Adrenal gland (tissue), 12 donors: Measurements from ENCODE around the gene SLC19A2. TPM values are rescaled to one million over a fixed set of nuclear protein-coding genes. Genes with fewer than 3 reads are reported as not detected.

Source experiments
- DNase-seq, 7 donors: peaks; one replicate each; pipeline ENCODE4 v3.0.0-alpha.2; 2019 to 2020
- H3K27ac ChIP-seq, 5 donors: fragments of 200-600 bp; sonication (generic) in 4 of 5; 1 replicate in 3 of 5; 2 replicates in 2 of 5; pipeline versions ENCODE4 v1.5.1 to v1.8.0; 2016 to 2020; ENCODE audit warnings: mild to moderate bottlenecking in 1 of 5
- H3K27me3 ChIP-seq: fragments of 200-600 bp; 2 replicates; pipeline ENCODE4 v1.8.0; 2021
- H3K36me3 ChIP-seq, 2 donors: fragments of 200-600 bp; replicated peaks in 1 of 2; 1 replicate in 1 of 2; 2 replicates in 1 of 2; pipeline versions ENCODE4 v1.5.1 to v1.8.0; 2018 to 2022
- H3K4me1 ChIP-seq, 2 donors: fragments of 200-600 bp; replicated peaks in 1 of 2; 1 replicate in 1 of 2; 2 replicates in 1 of 2; pipeline versions ENCODE4 v1.5.1 to v1.8.0; 2018 to 2021
- H3K4me3 ChIP-seq, 4 donors: fragments of 200-600 bp; sonication (generic) in 3 of 4; one replicate each; pipeline ENCODE4 v1.5.1; 2016 to 2018
- H3K9me3 ChIP-seq, 3 donors: fragments of 200-600 bp; sonication (generic) in 1 of 3; replicated peaks in 1 of 3; 1 replicate in 2 of 3; 2 replicates in 1 of 3; pipeline versions ENCODE4 v1.5.1 to v1.8.0; 2016 to 2021
- POLR2A ChIP-seq, 2 donors: fragments of 450-650 bp; IDR thresholded peaks; one replicate each; pipeline ENCODE4 v1.6.1; 2017; ENCODE audit warnings: antibody characterized with exemption in 2 of 2, mild to moderate bottlenecking in 2 of 2, moderate library complexity in 1 of 2
- WGBS, 4 donors: extraction: QIAGEN DNeasy Blood & Tissue Kit in 2 of 4; methylation state at CpG; one replicate each; pipeline versions ENCODE4 v1.1.5 to v1.1.7; 2013 to 2017; 5-methylcytosine and 5-hydroxymethylcytosine counted together
- intact Hi-C, 2 donors: fragments of 100-400 bp; cut with DNase I; formaldehyde crosslinking; loops; one replicate each; pipeline versions ENCODE4 v1.14.1 to v1.15.0; 2022 to 2023
- polyA plus RNA-seq, 3 donors: library from polyadenylated mRNA; stranded (reverse); fragments of 200-250 nt in 2 of 3; fragments of 350-450 nt in 1 of 3; fragmentation: Illumina TruSeq in 1 of 3; extraction: RNeasy Lipid Tissue Mini Kit (QIAGEN cat#74804) in 1 of 3; gene quantifications; one replicate each; pipeline ENCODE4 v1.2.3, GENCODE V29; 2013 to 2014
- total RNA-seq, 9 donors: library from RNA; depleted of rRNA in 4 of 9; stranded (reverse); fragments of >200 nt in 4 of 9; fragments of 120-200 nt in 1 of 9; fragmentation: NEBNext Ultra II Directional in 1 of 9; extraction: Animal tissue kit (Norgen Biotek cat#: 25700) in 1 of 9; gene quantifications; one replicate each; pipeline versions ENCODE4 v1.1.0 to v1.2.4, GENCODE V29; 2013 to 2023
- TF ChIP-seq, protein P1 (sequence below), 6 experiments: fragments of 450-650 bp in 4 of 6; fragments of 200-600 bp in 2 of 6; sonication (generic) in 1 of 6; IDR thresholded peaks; 1 replicate in 5 of 6; 2 replicates in 1 of 6; pipeline versions ENCODE4 v1.5.1 to v1.8.0; 2016 to 2021; ENCODE audit warnings: antibody characterized with exemption in 6 of 6, mild to moderate bottlenecking in 2 of 6, moderate library complexity in 1 of 6
- donor health status: healthy with polysubstance abuse.
- donor health status: Bipolar disorder and iron deficiency.
- donor health status: DM: yes; HTN: yes; CAD: no.
- donor health status: DM: no; HTN: no; CAD: no.
- donor health status: DM: no; HTN: no; CAD: no.
- donor health status: DM: yes; HTN: yes; CAD: no.

The SLC19A2 gene
- total and polyA plus RNA-seq, 12 donors = 6.7 to 29.2 (median 12.7) TPM

DNA sequence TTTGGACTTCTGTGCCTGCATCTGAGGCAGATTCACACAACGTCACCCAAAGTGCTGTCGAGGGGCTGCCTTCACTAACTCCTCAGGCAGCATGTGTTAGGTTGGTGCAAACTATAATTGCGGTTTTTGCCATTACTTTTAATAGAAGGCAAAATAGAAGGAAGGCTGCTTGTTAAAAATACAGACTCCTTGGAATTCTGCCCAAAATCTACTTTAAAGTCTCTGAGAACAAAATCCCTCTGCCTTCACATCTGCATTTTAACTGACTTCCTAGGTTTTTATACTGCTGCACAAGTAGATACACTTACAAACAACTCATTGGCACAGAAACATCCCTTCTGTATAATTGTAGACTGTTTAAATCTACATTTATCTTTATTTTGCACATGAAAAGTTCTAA lies 41.3 kb upstream of the SLC19A2 start:
- whole genome bisulfite sequencing, 4 donors = 84 to 93% (median 88%) methylated on average over 3 of the region's 3 CpGs
- H3K27me3 ChIP-seq = no peaks in the 10 kb centered on the region
- no peak overlapping the region for H3K4me3 ChIP-seq
- H3K27ac ChIP-seq = no peak overlapping the region
- intact Hi-C loops = no loop called here
- DNase-seq = no peak
- H3K36me3 ChIP-seq = no peaks in the 10 kb centered on the region
- no peaks in the 10 kb centered on the region for H3K4me1 ChIP-seq
- no peak for TF ChIP-seq POLR2A (IDR thresholded peaks at IDR 0.05)
- TF ChIP-seq, protein P1, sequence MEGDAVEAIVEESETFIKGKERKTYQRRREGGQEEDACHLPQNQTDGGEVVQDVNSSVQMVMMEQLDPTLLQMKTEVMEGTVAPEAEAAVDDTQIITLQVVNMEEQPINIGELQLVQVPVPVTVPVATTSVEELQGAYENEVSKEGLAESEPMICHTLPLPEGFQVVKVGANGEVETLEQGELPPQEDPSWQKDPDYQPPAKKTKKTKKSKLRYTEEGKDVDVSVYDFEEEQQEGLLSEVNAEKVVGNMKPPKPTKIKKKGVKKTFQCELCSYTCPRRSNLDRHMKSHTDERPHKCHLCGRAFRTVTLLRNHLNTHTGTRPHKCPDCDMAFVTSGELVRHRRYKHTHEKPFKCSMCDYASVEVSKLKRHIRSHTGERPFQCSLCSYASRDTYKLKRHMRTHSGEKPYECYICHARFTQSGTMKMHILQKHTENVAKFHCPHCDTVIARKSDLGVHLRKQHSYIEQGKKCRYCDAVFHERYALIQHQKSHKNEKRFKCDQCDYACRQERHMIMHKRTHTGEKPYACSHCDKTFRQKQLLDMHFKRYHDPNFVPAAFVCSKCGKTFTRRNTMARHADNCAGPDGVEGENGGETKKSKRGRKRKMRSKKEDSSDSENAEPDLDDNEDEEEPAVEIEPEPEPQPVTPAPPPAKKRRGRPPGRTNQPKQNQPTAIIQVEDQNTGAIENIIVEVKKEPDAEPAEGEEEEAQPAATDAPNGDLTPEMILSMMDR (IDR thresholded peaks at IDR 0.05) = no peak
- no peaks in the 10 kb centered on the region for H3K9me3 ChIP-seq

DNA sequence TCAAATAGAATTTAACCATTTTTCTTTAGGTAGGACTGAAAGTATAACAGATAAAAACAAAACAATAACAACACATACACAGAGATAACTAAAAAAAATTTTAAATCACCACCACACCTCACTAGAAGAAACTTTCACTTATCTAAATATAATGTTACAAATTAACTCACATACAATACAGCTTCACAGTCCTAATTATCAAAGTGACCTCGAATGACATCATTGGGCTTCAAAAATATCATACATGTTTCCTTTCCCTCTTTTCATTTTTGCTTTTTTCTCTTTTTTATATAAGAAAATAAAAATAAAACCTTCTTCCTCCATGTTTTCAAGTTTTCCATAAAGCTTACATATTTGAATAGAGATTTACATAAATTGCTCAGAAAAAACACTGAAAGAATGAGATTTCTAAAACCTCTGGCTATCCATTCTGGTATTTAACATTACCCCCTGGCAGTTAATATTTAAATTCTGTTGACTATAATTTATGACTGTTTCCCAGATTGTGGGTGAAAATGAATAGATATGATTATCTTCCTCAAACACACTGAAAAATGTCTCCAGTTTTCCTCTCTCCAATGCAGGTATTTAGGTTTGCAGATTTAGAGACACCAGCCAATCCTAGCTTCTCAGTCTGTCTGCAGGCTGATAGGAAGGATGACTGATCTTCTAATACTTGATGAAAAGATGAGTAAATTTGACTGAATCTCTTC lies 40.5 kb upstream of the SLC19A2 start:
- H3K36me3 ChIP-seq = no peaks in the 10 kb centered on the region
- H3K4me3 ChIP-seq = no peak overlapping the region
- no peak for DNase-seq
- TF ChIP-seq POLR2A (IDR thresholded peaks at IDR 0.05) = no peak
- TF ChIP-seq, protein P1 (IDR thresholded peaks at IDR 0.05) = no peak
- no peak overlapping the region for H3K27ac ChIP-seq
- no peaks in the 10 kb centered on the region for H3K27me3 ChIP-seq
- 79 to 89% (median 88%) methylated on average over 1 of the region's 1 CpG for WGBS, 4 donors
- no peaks in the 10 kb centered on the region for H3K4me1 ChIP-seq
- intact Hi-C loops = no loop called here
- no peaks in the 10 kb centered on the region for H3K9me3 ChIP-seq

DNA sequence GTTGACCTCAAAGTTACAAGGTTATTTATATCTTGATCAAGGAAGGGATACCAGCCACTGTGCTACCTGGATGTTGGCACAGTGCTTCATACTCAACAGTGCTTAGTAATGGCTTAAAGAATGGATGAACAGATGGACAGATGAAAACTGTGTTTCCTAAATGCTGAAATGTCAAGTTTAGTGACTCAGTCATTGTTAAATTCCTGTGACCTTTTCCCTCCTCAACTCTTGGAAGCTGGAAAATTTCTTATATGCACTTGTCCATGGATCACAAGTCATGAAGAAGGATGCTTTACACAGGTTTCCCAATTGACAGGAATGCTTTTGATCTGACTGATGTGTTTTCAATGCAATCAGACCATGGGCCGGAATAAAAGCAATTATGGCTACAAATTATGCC lies 39.6 kb upstream of the SLC19A2 start:
- Histone ChIP-seq H3K4me1 (no peaks in the 10 kb centered on the region), H3K27me3 (no peaks in the 10 kb centered on the region), H3K4me3 (no peak overlapping the region), H3K36me3 (no peaks in the 10 kb centered on the region), H3K9me3 (no peaks in the 10 kb centered on the region), H3K27ac (no peak overlapping the region)
- 74 to 85% (median 80%) methylated on average over 1 of the region's 1 CpG for WGBS, 4 donors
- intact Hi-C loops = no loop called here
- TF ChIP-seq, protein P1 (IDR thresholded peaks at IDR 0.05) = no peak
- no peak for TF ChIP-seq POLR2A (IDR thresholded peaks at IDR 0.05)
- no peak for DNase-seq

DNA sequence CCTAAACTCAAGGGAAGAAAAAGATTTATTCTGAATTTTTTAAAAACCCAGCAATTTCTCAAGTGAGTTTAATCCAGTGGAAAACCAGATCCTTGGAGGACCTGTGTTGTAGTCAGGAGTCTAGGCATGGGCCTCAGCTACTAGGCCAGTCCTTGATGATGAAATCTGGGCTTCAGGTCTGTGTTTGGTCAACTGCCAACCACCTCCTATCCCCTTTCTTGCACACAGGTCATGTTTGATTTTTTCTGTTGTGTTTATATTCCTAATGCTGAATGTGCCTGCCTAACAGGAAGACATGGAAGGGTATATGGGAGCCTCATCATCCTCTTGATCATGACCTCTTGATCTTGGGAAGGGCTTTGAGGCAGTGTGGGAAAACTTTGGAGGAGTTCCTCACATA lies 38.2 kb upstream of the SLC19A2 start:
- Histone ChIP-seq H3K9me3 (no peaks in the 10 kb centered on the region), H3K4me1 (no peaks in the 10 kb centered on the region), H3K27ac (no peak overlapping the region), H3K36me3 (no peaks in the 10 kb centered on the region), H3K27me3 (no peaks in the 10 kb centered on the region), H3K4me3 (no peak overlapping the region)
- TF ChIP-seq, protein P1 (IDR thresholded peaks at IDR 0.05) = no peak
- TF ChIP-seq POLR2A (IDR thresholded peaks at IDR 0.05) = no peak
- DNase-seq = no peak
- intact Hi-C loops = no loop called here
